ENCODE measurements around the gene CALHM4. TPM values are rescaled to one million over a fixed set of nuclear protein-coding genes. Genes with fewer than 3 reads are reported as not detected.

Gene CALHM4
- total and polyA plus RNA-seq, 2 of the 13 experiments (the other 11 are each of a cell fraction or from before 2014, with no cell fraction given): not detected

DNA sequence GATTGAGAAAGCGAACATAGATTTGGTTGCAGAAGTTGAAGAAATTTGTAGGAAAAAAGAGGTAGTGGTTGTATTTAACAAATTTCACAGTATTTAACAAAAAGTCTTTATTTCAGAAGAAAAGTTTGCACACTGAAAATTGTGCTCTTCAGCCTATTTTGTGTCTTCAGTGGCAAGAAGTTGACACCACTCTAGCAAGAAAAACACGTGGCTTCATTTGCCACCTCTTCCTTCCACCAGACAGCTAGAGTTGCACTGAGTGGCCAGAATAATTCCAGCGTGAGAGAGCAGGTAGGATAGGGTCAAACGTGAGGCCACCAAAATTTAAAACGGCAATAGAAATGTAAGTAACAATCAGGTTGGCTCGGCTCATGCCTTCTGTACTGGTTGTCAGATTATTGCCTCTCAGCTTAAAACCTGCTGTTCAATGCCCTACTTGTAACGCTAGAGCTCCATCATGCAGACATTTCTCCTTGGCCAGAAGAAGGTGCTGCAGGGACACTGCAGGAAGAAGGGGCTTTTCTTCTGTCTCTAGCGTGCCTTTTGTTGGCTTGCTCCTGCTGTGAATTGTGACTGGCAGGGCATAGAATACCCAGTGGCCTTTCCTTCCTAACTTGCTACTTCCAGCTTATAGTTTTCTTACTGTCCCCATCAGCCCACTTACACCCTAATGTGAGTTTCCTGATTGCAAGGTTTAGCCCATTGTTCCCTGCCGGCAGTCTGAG, 20.2 kb upstream of the CALHM4 start:
- peaks cover 0 to 24% of the 10 kb centered on the region in 2 experiments; a peak in 3 of 5 replicates for H3K27me3 ChIP-seq (ENCODE audit: control insufficient read depth in 1 of 2, insufficient read depth in 2 of 2, low read length in 2 of 2)
- POLR2A ChIA-PET: interaction anchor here (1.9 kb wide), 1 partner anchor 38 kb away, joined by 6 read pairs; the partner anchor contains the start of gene RWDD1
- DNase-seq (ENCODE audit: low spot score) (no peak), ATAC-seq (peak; percentile 68), FAIRE-seq (no peak)
- no peaks in the 10 kb centered on the region for H4K20me1 ChIP-seq (ENCODE audit: insufficient read depth, low read length)
- intact Hi-C loops (cut with micrococcal nuclease; ENCODE audit: unreplicated experiment): loop anchor here (10.0 kb wide), 1 partner anchor 311 kb away; no protein-coding TSS in a partner anchor
- no peaks in the 10 kb centered on the region for H3K36me3 ChIP-seq (replicated peaks in 1 of 2; ENCODE audit: control insufficient read depth in 1 of 2, insufficient read depth in 2 of 2, low read length in 2 of 2)
- in situ Hi-C loops (cut with HindIII; ENCODE audit: extremely low pct_ligation_motif_present, low pct_unique_long_range_greater_than_20kb): loop anchor here (10.0 kb wide), 1 partner anchor 249 kb away; no protein-coding TSS in a partner anchor
- H3K9ac ChIP-seq (ENCODE audit: insufficient read depth, low read depth, low read length): no peak overlapping the region
- no peak overlapping the region for H3K4me3 ChIP-seq (replicated peaks in 1 of 3; ENCODE audit: insufficient read depth in 1 of 3, low read depth in 2 of 3, low read length in 3 of 3)
- no peak overlapping the region for H2AFZ ChIP-seq (ENCODE audit: low read length)
- peaks cover 21% of the 10 kb centered on the region for H3K4me1 ChIP-seq (ENCODE audit: insufficient read depth, low read length)
- BruUV-seq (replicated peaks): no TSS peak
- CTCF ChIA-PET (ENCODE audit: low intra/inter-chr PET ratio, low total read pairs): interaction anchor here (2.1 to 2.4 kb wide), 2 partner anchors 246 to 316 kb away, joined by 15 to 21 read pairs; no protein-coding TSS in a partner anchor
- TF ChIP-seq ZNF34 (CRISPR knock-in tag; IDR thresholded peaks at IDR 0.05; ENCODE audit: borderline replicate concordance): no peak
- no peak for TF ChIP-seq MBNL3 (CRISPR knock-in tag; conservative IDR thresholded peaks at IDR 0.05)
- TF ChIP-seq, protein P1, sequence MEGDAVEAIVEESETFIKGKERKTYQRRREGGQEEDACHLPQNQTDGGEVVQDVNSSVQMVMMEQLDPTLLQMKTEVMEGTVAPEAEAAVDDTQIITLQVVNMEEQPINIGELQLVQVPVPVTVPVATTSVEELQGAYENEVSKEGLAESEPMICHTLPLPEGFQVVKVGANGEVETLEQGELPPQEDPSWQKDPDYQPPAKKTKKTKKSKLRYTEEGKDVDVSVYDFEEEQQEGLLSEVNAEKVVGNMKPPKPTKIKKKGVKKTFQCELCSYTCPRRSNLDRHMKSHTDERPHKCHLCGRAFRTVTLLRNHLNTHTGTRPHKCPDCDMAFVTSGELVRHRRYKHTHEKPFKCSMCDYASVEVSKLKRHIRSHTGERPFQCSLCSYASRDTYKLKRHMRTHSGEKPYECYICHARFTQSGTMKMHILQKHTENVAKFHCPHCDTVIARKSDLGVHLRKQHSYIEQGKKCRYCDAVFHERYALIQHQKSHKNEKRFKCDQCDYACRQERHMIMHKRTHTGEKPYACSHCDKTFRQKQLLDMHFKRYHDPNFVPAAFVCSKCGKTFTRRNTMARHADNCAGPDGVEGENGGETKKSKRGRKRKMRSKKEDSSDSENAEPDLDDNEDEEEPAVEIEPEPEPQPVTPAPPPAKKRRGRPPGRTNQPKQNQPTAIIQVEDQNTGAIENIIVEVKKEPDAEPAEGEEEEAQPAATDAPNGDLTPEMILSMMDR (CRISPR knock-in tag; IDR thresholded peaks at IDR 0.05): peak; percentile 39
- peak; percentile 32; the same call in 1 of the 2 replicates for TF ChIP-seq STAG1 (CRISPR knock-in tag; IDR thresholded peaks at IDR 0.05)
- TF ChIP-seq RARA (CRISPR knock-in tag; IDR thresholded peaks at IDR 0.05): no peak
- no peak for TF ChIP-seq ZNF83 (CRISPR knock-in tag; IDR thresholded peaks at IDR 0.05; ENCODE audit: borderline replicate concordance)
- TF ChIP-seq PRPF4 (IDR thresholded peaks at IDR 0.05; ENCODE audit: low read depth, low read length, poor library complexity, severe bottlenecking): no peak
- no peak for TF ChIP-seq CBFB (CRISPR knock-in tag; IDR thresholded peaks at IDR 0.05)
- TF ChIP-seq, protein P2, sequence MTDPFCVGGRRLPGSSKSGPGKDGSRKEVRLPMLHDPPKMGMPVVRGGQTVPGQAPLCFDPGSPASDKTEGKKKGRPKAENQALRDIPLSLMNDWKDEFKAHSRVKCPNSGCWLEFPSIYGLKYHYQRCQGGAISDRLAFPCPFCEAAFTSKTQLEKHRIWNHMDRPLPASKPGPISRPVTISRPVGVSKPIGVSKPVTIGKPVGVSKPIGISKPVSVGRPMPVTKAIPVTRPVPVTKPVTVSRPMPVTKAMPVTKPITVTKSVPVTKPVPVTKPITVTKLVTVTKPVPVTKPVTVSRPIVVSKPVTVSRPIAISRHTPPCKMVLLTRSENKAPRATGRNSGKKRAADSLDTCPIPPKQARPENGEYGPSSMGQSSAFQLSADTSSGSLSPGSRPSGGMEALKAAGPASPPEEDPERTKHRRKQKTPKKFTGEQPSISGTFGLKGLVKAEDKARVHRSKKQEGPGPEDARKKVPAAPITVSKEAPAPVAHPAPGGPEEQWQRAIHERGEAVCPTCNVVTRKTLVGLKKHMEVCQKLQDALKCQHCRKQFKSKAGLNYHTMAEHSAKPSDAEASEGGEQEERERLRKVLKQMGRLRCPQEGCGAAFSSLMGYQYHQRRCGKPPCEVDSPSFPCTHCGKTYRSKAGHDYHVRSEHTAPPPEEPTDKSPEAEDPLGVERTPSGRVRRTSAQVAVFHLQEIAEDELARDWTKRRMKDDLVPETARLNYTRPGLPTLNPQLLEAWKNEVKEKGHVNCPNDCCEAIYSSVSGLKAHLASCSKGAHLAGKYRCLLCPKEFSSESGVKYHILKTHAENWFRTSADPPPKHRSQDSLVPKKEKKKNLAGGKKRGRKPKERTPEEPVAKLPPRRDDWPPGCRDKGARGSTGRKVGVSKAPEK (CRISPR knock-in tag; IDR thresholded peaks at IDR 0.05; ENCODE audit: borderline replicate concordance): no peak
- no peak for TF ChIP-seq ZNF660 (CRISPR knock-in tag; IDR thresholded peaks at IDR 0.05; ENCODE audit: borderline replicate concordance, low read depth)
- H3K4me2 ChIP-seq (ENCODE audit: low read depth, low read length): no peak overlapping the region
- WGBS (ENCODE audit: low lambda C conversion rate): 22% methylated on average over 9 of the region's 9 CpGs
- no peaks in the 10 kb centered on the region for H3K9me3 ChIP-seq (ENCODE audit: low read length)
- no peak overlapping the region for H3K27ac ChIP-seq (ENCODE audit: extremely low read length, insufficient read depth, low read length)
- no peaks in the 10 kb centered on the region for H3K79me2 ChIP-seq (ENCODE audit: insufficient read depth, low read length)
